HepG2 (cell line): ENCODE data around the gene ZNF3. TPM values are rescaled to one million over a fixed set of nuclear protein-coding genes. Genes with fewer than 3 reads are reported as not detected.

Source experiments
- AKNA ChIP-seq: sonication (generic); formaldehyde crosslinking; IDR thresholded peaks from 2 replicates; pipeline ENCODE4 v1.4.0; 2020; ENCODE audit warnings: missing genetic modification reagents, borderline replicate concordance
- ELF4 ChIP-seq: sonication (generic); formaldehyde crosslinking; IDR thresholded peaks from 2 replicates; pipeline ENCODE4 v1.5.0; 2020; ENCODE audit warnings: missing genetic modification reagents, mild to moderate bottlenecking, moderate library complexity, borderline replicate concordance
- KDM3A ChIP-seq: IDR thresholded peaks from 2 replicates; pipeline ENCODE4 v1.6.1; 2018; ENCODE audit warnings: low read depth, missing compliant biosample characterization
- MAFF ChIP-seq: IDR thresholded peaks from 2 replicates; pipeline ENCODE4 v1.6.1; 2011; ENCODE audit warnings: low read depth, low read length, improper control_type of control experiment
- PATZ1 ChIP-seq: sonication (generic); formaldehyde crosslinking; IDR thresholded peaks from 2 replicates; pipeline ENCODE4 v1.4.0; 2020; ENCODE audit warnings: missing genetic modification reagents
- RFXANK ChIP-seq: IDR thresholded peaks from 2 replicates; pipeline ENCODE4 v1.6.1; 2016
- SNAPC4 ChIP-seq: sonication (generic); formaldehyde crosslinking; IDR thresholded peaks from 2 replicates; pipeline ENCODE4 v1.4.0; 2020; ENCODE audit warnings: mild to moderate bottlenecking, missing genetic modification reagents
- SSRP1 ChIP-seq: IDR thresholded peaks from 2 replicates; pipeline ENCODE4 v1.6.1; 2016; ENCODE audit warnings: control low read depth
- TGIF2 ChIP-seq: IDR thresholded peaks from 2 replicates; pipeline ENCODE4 v1.6.1; 2016; ENCODE audit warnings: control low read depth, missing compliant biosample characterization
- ZFP1 ChIP-seq: IDR thresholded peaks from 2 replicates; pipeline ENCODE4 v1.6.1; 2016
- ZFP62 ChIP-seq: sonication (generic); formaldehyde crosslinking; IDR thresholded peaks from 2 replicates; pipeline ENCODE4 v1.4.0; 2020; ENCODE audit warnings: missing genetic modification reagents
- ZNF10 ChIP-seq: sonication (generic); formaldehyde crosslinking; IDR thresholded peaks from 2 replicates; pipeline ENCODE4 v1.4.0; 2020; ENCODE audit warnings: mild to moderate bottlenecking, low read depth, missing genetic modification reagents, borderline replicate concordance
- ZNF224 ChIP-seq: sonication (generic); formaldehyde crosslinking; IDR thresholded peaks from 2 replicates; pipeline ENCODE4 v1.5.0; 2020; ENCODE audit warnings: mild to moderate bottlenecking, missing genetic modification reagents
- ZNF30 ChIP-seq: sonication (generic); formaldehyde crosslinking; IDR thresholded peaks from 2 replicates; pipeline ENCODE4 v1.5.0; 2020; ENCODE audit warnings: mild to moderate bottlenecking, missing genetic modification reagents
- ZNF33A ChIP-seq: sonication (generic); formaldehyde crosslinking; IDR thresholded peaks from 2 replicates; pipeline ENCODE4 v1.5.1; 2020; ENCODE audit warnings: missing genetic modification reagents, mild to moderate bottlenecking, moderate library complexity, borderline replicate concordance
- ZNF777 ChIP-seq: sonication (generic); formaldehyde crosslinking; IDR thresholded peaks from 2 replicates; pipeline ENCODE4 v1.4.0; 2020; ENCODE audit warnings: missing genetic modification reagents
- ZSCAN20 ChIP-seq: sonication (generic); formaldehyde crosslinking; IDR thresholded peaks from 2 replicates; pipeline ENCODE4 v1.4.0; 2020; ENCODE audit warnings: missing genetic modification reagents, mild to moderate bottlenecking, borderline replicate concordance
- ZSCAN31 ChIP-seq: sonication (generic); formaldehyde crosslinking; IDR thresholded peaks from 2 replicates; pipeline ENCODE4 v1.5.0; 2020; ENCODE audit warnings: low read depth, mild to moderate bottlenecking, missing genetic modification reagents
- polyA plus RNA-seq, 8 experiments: library from polyadenylated mRNA; depleted of rRNA in 3 of 8; stranded (reverse) in 7 of 8; unstranded in 1 of 8; fragments of >200 nt; fragmentation: Illumina TruSeq in 4 of 8; extraction: Trizol in 4 of 8; gene quantifications; 2 replicates each; pipeline versions ENCODE4 v1.2.1 to v1.2.3, GENCODE V29; 2011 to 2016; ENCODE audit warnings: low read depth in 4 of 8, missing spikeins in 1 of 8, mixed read lengths in 1 of 8; ENCODE audit not compliant: insufficient read depth in 1 of 8
- total RNA-seq, 5 experiments: library from RNA; depleted of rRNA; stranded (reverse); fragments of >200 nt; fragmentation: Illumina TruSeq; extraction: Trizol; gene quantifications; 2 replicates each; pipeline ENCODE4 v1.2.3, GENCODE V29; 2016; ENCODE audit warnings: low read depth in 1 of 5

The ZNF3 gene
- total and polyA plus RNA-seq, 2 of the 13 experiments (the other 11 are each of a cell fraction or from before 2014, with no cell fraction given): 33.7 to 56.9 TPM

- TF ChIP-seq SNAPC4 (CRISPR knock-in tag) (no peak), TGIF2 (CRISPR knock-in tag) (no peak; the same call in 1 of the 2 replicates), ZSCAN20 (CRISPR knock-in tag) (no peak), RFXANK (CRISPR knock-in tag) (no peak), ZNF33A (no peak), ZNF224 (CRISPR knock-in tag) (no peak; the same call in 1 of the 2 replicates), ZNF30 (CRISPR knock-in tag) (no peak), ZFP62 (no peak), ZNF10 (CRISPR knock-in tag) (no peak), ZNF777 (CRISPR knock-in tag) (peak; percentile 20), MAFF (no peak), ZSCAN31 (CRISPR knock-in tag) (no peak; the same call in 1 of the 2 replicates), ZFP1 (no peak), KDM3A (CRISPR knock-in tag) (no peak; the same call in 1 of the 2 replicates), PATZ1 (peak; percentile 10), AKNA (0 out of 2 replicates have a peak, but pooled peaks have one; percentile 76), ELF4 (no peak), SSRP1 (CRISPR knock-in tag) (no peak)
These were observed 19.7 kb upstream of the ZNF3 start, which contains the start of the genes AP4M1 and MCM7 (continued) for GRCh38 chr7:100101016-100101862.
